ENCODE data around the gene C17orf58. TPM values are rescaled to one million over a fixed set of nuclear protein-coding genes. Genes with fewer than 3 reads are reported as not detected.

Gene C17orf58
- polyA plus RNA-seq, 1 of the 3 experiments (the other 2 are of a cell fraction) = 21.2 TPM

DNA sequence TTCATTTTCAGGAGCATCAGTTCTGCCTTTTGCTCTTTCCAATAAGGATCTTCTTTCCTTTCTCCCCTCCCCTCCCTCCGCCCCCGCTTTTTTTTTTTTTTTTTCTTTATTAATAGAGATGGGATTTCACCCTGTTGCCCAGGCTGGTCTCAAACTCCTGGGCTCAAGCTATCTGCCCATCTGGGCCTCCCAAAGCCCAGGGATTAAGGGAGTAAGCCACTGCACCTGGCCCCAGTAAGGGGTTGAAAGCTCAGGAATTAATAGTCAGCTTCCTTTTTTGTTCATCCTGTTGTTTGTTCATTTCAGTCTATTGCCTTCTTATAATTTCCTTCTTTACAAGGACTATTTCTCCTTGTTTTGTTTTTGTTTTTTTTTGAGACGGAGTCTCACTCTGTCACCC, 7.9 kb upstream of the C17orf58 start:
- no peak for DNase-seq
- 88% methylated on average over 3 of the region's 3 CpGs for whole genome bisulfite sequencing (ENCODE audit: low lambda C conversion rate)
- Histone ChIP-seq H3K4me2 (no peak overlapping the region), H3K4me3 (ENCODE audit: low read depth in 2 of 2, low read length in 1 of 2) (no peak overlapping the region), H3K36me3 (replicated peaks in 1 of 2; ENCODE audit: control insufficient read depth in 1 of 2, insufficient read depth in 2 of 2, low read length in 1 of 2) (no peaks in the 10 kb centered on the region), H3K27ac (ENCODE audit: low read depth in 2 of 2, low read length in 1 of 2) (no peak overlapping the region), H3K9me3 (no peaks in the 10 kb centered on the region), H3K79me2 (ENCODE audit: insufficient read depth) (no peaks in the 10 kb centered on the region), H4K20me1 (ENCODE audit: insufficient read depth) (no peaks in the 10 kb centered on the region), H3K4me1 (ENCODE audit: control insufficient read depth in 1 of 2, insufficient read depth in 2 of 2, low read depth in 1 of 2, low read length in 1 of 2) (no peaks in the 10 kb centered on the region), H2AFZ (ENCODE audit: low read depth) (no peak overlapping the region), H3F3A (replicated peaks; ENCODE audit: insufficient read depth) (no peaks in the 10 kb centered on the region), H3K9ac (no peak overlapping the region), H3K9me2 (no peaks in the 10 kb centered on the region), H3K27me3 (ENCODE audit: insufficient read depth) (no peaks in the 10 kb centered on the region)
- CTCF ChIA-PET = no interaction called here
- POLR2A ChIA-PET = no interaction called here
- TF ChIP-seq EP300 (IDR thresholded peaks at IDR 0.05; ENCODE audit: borderline replicate concordance in 1 of 2, low read depth in 1 of 2, low read length in 1 of 2) (no peak), TAF1 (IDR thresholded peaks at IDR 0.05; ENCODE audit: borderline replicate concordance, low read depth, low read length) (no peak)

DNA sequence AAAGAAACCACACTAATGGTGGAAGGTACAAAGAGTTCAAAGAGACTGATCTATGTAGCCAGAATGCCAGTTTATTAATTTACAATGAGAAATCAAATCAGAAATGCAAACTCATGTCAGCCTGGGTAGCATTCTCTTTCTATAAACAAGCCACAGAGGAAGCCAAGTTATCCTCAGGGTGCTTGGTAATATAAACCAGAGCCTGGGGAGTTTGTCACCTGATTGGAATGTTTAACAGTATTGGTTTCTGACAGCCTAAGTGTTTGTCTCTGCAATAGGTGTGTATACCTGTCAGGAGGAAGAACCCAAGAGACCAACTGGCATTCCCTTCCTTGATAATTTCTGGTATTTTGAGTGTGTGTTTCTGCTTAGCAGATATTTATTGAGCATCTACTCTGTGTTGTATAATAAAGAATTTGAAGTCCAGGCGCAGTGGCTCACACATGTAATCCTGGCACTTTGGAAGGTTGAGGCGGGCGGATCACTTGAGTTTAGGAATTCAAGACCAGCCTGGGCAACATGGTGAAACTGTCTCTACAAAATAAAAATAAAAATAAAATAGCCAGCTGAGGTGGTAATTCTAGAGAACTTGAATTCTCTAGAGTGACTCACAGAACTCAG, 3.1 kb upstream of the C17orf58 start:
- no peak overlapping the region for H3K4me3 ChIP-seq (ENCODE audit: low read depth in 2 of 2, low read length in 1 of 2)
- peak; percentile 43 for TF ChIP-seq TCF12 (IDR thresholded peaks at IDR 0.05)
- TF ChIP-seq CHD2 (IDR thresholded peaks at IDR 0.05; ENCODE audit: low read length, partially characterized antibody) = no peak
- 0 out of 2 replicates have a peak, but pooled peaks have one; percentile 6 for TF ChIP-seq FOSL2 (IDR thresholded peaks at IDR 0.05; ENCODE audit: borderline replicate concordance, low read depth)
- TF ChIP-seq JUND (IDR thresholded peaks at IDR 0.05) = peak; percentile 8; the same call in 1 of the 2 replicates
- no peak for TF ChIP-seq TEAD4 (IDR thresholded peaks at IDR 0.05; ENCODE audit: borderline replicate concordance, insufficient read depth)
- no peaks in the 10 kb centered on the region for H3K36me3 ChIP-seq (replicated peaks in 1 of 2; ENCODE audit: control insufficient read depth in 1 of 2, insufficient read depth in 2 of 2, low read length in 1 of 2)
- peaks cover 6 to 14% of the 10 kb centered on the region in 2 experiments for H3K4me1 ChIP-seq (ENCODE audit: control insufficient read depth in 1 of 2, insufficient read depth in 2 of 2, low read depth in 1 of 2, low read length in 1 of 2)
- ChIA-PET POLR2A (no interaction called here), CTCF (no interaction called here)
- H3K9ac ChIP-seq = no peak overlapping the region
- H3K27me3 ChIP-seq (ENCODE audit: insufficient read depth) = no peaks in the 10 kb centered on the region
- no peak for DNase-seq
- no peaks in the 10 kb centered on the region for H3K79me2 ChIP-seq (ENCODE audit: insufficient read depth)
- H3K9me3 ChIP-seq = no peaks in the 10 kb centered on the region
- no peak overlapping the region for H3K27ac ChIP-seq (ENCODE audit: low read depth in 2 of 2, low read length in 1 of 2)
- H2AFZ ChIP-seq (ENCODE audit: low read depth) = no peak overlapping the region
- no peak overlapping the region for H3K4me2 ChIP-seq
- H3F3A ChIP-seq (replicated peaks; ENCODE audit: insufficient read depth) = peaks cover 9% of the 10 kb centered on the region
- WGBS (ENCODE audit: low lambda C conversion rate) = 93% methylated on average over 3 of the region's 3 CpGs
- no peaks in the 10 kb centered on the region for H3K9me2 ChIP-seq
- no peaks in the 10 kb centered on the region for H4K20me1 ChIP-seq (ENCODE audit: insufficient read depth)

DNA sequence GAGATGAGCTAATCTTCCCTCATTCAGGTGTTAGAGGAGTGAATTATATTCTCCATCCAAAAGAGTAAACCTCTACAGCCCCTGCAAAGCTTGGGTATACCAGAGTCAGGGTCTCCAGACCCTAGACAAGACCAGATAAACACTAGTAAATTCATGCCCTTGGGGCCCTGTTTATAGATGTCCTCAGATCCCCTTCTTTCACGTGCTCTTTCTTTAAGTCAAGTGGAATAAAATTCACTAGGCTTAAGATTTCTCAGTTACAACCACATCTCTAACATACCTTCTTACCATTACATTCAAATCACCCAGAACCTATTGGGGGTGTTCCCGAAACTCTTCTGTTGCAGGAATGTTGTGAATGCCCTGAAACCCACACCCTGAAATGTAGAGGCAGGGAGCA, 2.2 kb upstream of the C17orf58 start:
- Histone ChIP-seq H4K20me1 (ENCODE audit: insufficient read depth) (no peaks in the 10 kb centered on the region), H3K27me3 (ENCODE audit: insufficient read depth) (no peaks in the 10 kb centered on the region), H3F3A (replicated peaks; ENCODE audit: insufficient read depth) (peaks cover 13% of the 10 kb centered on the region), H3K36me3 (replicated peaks in 1 of 2; ENCODE audit: control insufficient read depth in 1 of 2, insufficient read depth in 2 of 2, low read length in 1 of 2) (no peaks in the 10 kb centered on the region), H3K4me3 (ENCODE audit: low read depth in 2 of 2, low read length in 1 of 2) (no peak overlapping the region), H3K4me1 (ENCODE audit: control insufficient read depth in 1 of 2, insufficient read depth in 2 of 2, low read depth in 1 of 2, low read length in 1 of 2) (peaks cover 6 to 16% of the 10 kb centered on the region in 2 experiments), H3K9ac (no peak overlapping the region), H2AFZ (ENCODE audit: low read depth) (no peak overlapping the region), H3K9me3 (no peaks in the 10 kb centered on the region), H3K79me2 (ENCODE audit: insufficient read depth) (no peaks in the 10 kb centered on the region), H3K4me2 (no peak overlapping the region), H3K27ac (ENCODE audit: low read depth in 2 of 2, low read length in 1 of 2) (no peak overlapping the region), H3K9me2 (no peaks in the 10 kb centered on the region)
- DNase-seq = no peak
- TF ChIP-seq, protein P1, sequence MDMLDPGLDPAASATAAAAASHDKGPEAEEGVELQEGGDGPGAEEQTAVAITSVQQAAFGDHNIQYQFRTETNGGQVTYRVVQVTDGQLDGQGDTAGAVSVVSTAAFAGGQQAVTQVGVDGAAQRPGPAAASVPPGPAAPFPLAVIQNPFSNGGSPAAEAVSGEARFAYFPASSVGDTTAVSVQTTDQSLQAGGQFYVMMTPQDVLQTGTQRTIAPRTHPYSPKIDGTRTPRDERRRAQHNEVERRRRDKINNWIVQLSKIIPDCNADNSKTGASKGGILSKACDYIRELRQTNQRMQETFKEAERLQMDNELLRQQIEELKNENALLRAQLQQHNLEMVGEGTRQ (IDR thresholded peaks at IDR 0.05; ENCODE audit: borderline replicate concordance, low read depth, low read length) = no peak
- no peak for TF ChIP-seq ELF1 (IDR thresholded peaks at IDR 0.05)
- TF ChIP-seq TEAD4 (IDR thresholded peaks at IDR 0.05; ENCODE audit: borderline replicate concordance, insufficient read depth) = no peak
- TF ChIP-seq RAD21 (IDR thresholded peaks at IDR 0.05; ENCODE audit: low read length) = no peak
- no peak for TF ChIP-seq GATA2 (CRISPR knock-in tag; IDR thresholded peaks at IDR 0.05)
- TF ChIP-seq CHD2 (IDR thresholded peaks at IDR 0.05; ENCODE audit: low read length, partially characterized antibody) = no peak
- no peak for TF ChIP-seq SIN3A (IDR thresholded peaks at IDR 0.05; ENCODE audit: borderline replicate concordance, low read depth, low read length)
- no peak for TF ChIP-seq JUND (IDR thresholded peaks at IDR 0.05)
- TF ChIP-seq, protein P2, sequence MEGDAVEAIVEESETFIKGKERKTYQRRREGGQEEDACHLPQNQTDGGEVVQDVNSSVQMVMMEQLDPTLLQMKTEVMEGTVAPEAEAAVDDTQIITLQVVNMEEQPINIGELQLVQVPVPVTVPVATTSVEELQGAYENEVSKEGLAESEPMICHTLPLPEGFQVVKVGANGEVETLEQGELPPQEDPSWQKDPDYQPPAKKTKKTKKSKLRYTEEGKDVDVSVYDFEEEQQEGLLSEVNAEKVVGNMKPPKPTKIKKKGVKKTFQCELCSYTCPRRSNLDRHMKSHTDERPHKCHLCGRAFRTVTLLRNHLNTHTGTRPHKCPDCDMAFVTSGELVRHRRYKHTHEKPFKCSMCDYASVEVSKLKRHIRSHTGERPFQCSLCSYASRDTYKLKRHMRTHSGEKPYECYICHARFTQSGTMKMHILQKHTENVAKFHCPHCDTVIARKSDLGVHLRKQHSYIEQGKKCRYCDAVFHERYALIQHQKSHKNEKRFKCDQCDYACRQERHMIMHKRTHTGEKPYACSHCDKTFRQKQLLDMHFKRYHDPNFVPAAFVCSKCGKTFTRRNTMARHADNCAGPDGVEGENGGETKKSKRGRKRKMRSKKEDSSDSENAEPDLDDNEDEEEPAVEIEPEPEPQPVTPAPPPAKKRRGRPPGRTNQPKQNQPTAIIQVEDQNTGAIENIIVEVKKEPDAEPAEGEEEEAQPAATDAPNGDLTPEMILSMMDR (IDR thresholded peaks at IDR 0.05) = no peak
- TF ChIP-seq NRF1 (IDR thresholded peaks at IDR 0.05; ENCODE audit: low read depth, low read length) = no peak
- TF ChIP-seq, protein P3, sequence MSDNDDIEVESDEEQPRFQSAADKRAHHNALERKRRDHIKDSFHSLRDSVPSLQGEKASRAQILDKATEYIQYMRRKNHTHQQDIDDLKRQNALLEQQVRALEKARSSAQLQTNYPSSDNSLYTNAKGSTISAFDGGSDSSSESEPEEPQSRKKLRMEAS (IDR thresholded peaks at IDR 0.05; ENCODE audit: low read depth) = no peak
- no peak for TF ChIP-seq EP300 (IDR thresholded peaks at IDR 0.05; ENCODE audit: borderline replicate concordance in 1 of 2, low read depth in 1 of 2, low read length in 1 of 2)
- TF ChIP-seq SMC3 (IDR thresholded peaks at IDR 0.05; ENCODE audit: low read depth, low read length) = no peak
- no peak for TF ChIP-seq RXRA (IDR thresholded peaks at IDR 0.05; ENCODE audit: borderline replicate concordance, low read depth)
- ChIA-PET CTCF (interaction anchor here (1.1 kb wide), 1 partner anchor 9 kb away, joined by 3 read pairs; no protein-coding TSS in a partner anchor), POLR2A (no interaction called here)
- 72% methylated on average over 2 of the region's 2 CpGs for WGBS (ENCODE audit: low lambda C conversion rate)
